DND-41 (cell line): ENCODE measurements around the gene ZCWPW1.

Experiments used
- ATAC-seq: fragments of 200-7000 bp; cut with Tn5 transposase; 3 replicates; pipeline ENCODE4 v1.9.1; 2021; ENCODE audit warnings: low read depth; ENCODE audit not compliant: insufficient read depth
- DNase-seq: peaks from one replicate; pipeline ENCODE4 v3.0.0-alpha.2; 2020
- H2AFZ ChIP-seq: 2 replicates; pipeline ENCODE4 v1.6.0; 2012; ENCODE audit warnings: low read depth, low read length
- H3K27ac ChIP-seq: 2 replicates; pipeline ENCODE4 v1.5.1; 2012; ENCODE audit warnings: low read length, inconsistent platforms
- H3K27me3 ChIP-seq: fragments of 200-600 bp; sonication (generic); 2 replicates; pipeline ENCODE4 v1.6.0; 2012; ENCODE audit warnings: low read length, mild to moderate bottlenecking, inconsistent platforms; ENCODE audit not compliant: insufficient read depth, poor library complexity
- H3K36me3 ChIP-seq: 2 replicates; pipeline ENCODE4 v1.5.1; 2012; ENCODE audit warnings: low read length, inconsistent platforms; ENCODE audit not compliant: insufficient read depth
- H3K4me1 ChIP-seq: 2 replicates; pipeline ENCODE4 v1.5.1; 2012; ENCODE audit warnings: mild to moderate bottlenecking, low read length; ENCODE audit not compliant: insufficient read depth
- H3K4me2 ChIP-seq: 2 replicates; pipeline ENCODE4 v1.6.0; 2012; ENCODE audit warnings: mild to moderate bottlenecking, moderate library complexity, low read length, inconsistent platforms; ENCODE audit not compliant: insufficient read depth
- H3K4me3 ChIP-seq, 2 experiments: fragments of 200-600 bp in 1 of 2; shearing (Covaris generic) in 1 of 2; 2 replicates each; pipeline ENCODE4 v1.5.1; 2012 to 2016; ENCODE audit warnings: inconsistent platforms in 2 of 2, low read length in 2 of 2, mild to moderate bottlenecking in 2 of 2, low read depth in 1 of 2, moderate library complexity in 1 of 2
- H3K79me2 ChIP-seq: 2 replicates; pipeline ENCODE4 v1.6.0; 2012; ENCODE audit warnings: low read length, inconsistent platforms; ENCODE audit not compliant: insufficient read depth
- H3K9ac ChIP-seq: 2 replicates; pipeline ENCODE4 v1.6.0; 2012; ENCODE audit warnings: low read depth, mild to moderate bottlenecking, inconsistent platforms, low read length, moderate library complexity
- H3K9me3 ChIP-seq: 2 replicates; pipeline ENCODE4 v1.5.1; 2012; ENCODE audit warnings: low read length, moderate library complexity, mild to moderate bottlenecking, inconsistent platforms; ENCODE audit not compliant: insufficient read depth, severe bottlenecking
- H4K20me1 ChIP-seq: 2 replicates; pipeline ENCODE4 v1.6.0; 2012; ENCODE audit warnings: low read length; ENCODE audit not compliant: insufficient read depth
- CTCF ChIP-seq: IDR thresholded peaks from 2 replicates; pipeline ENCODE4 v1.5.1; 2012; ENCODE audit warnings: borderline replicate concordance, low read length, moderate library complexity, mild to moderate bottlenecking; ENCODE audit not compliant: poor library complexity, severe bottlenecking; ENCODE audit errors: extremely low read depth
- EZH2 ChIP-seq: IDR thresholded peaks from 3 replicates; pipeline ENCODE4 v1.6.1; 2012; ENCODE audit warnings: borderline replicate concordance, low read depth, mild to moderate bottlenecking, moderate library complexity, low read length, inconsistent platforms; ENCODE audit not compliant: severe bottlenecking

ZCWPW1 gene

GRCh38 chr7:100407285-100408180 lies 21.0 kb downstream of the ZCWPW1 start:
- no peaks in the 10 kb centered on the region for H3K9me3 ChIP-seq
- H3K9ac ChIP-seq: no peak overlapping the region
- DNase-seq (peak; percentile 36), ATAC-seq (peak; percentile 90)
- no peak overlapping the region for H3K4me2 ChIP-seq
- H3K79me2 ChIP-seq: no peaks in the 10 kb centered on the region
- no peak overlapping the region for H2AFZ ChIP-seq
- H4K20me1 ChIP-seq: no peaks in the 10 kb centered on the region; the same call in 1 of the 2 replicates
- H3K36me3 ChIP-seq: no peaks in the 10 kb centered on the region
- H3K4me3 ChIP-seq: no peak overlapping the region
- H3K4me1 ChIP-seq: no peaks in the 10 kb centered on the region
- no peak overlapping the region for H3K27ac ChIP-seq
- TF ChIP-seq EZH2: no peak
- TF ChIP-seq CTCF: peak; percentile 69
- H3K27me3 ChIP-seq: peaks cover 3% of the 10 kb centered on the region

- ATAC-seq: no peak
- H3K9ac ChIP-seq: no peak overlapping the region
- H3K27me3 ChIP-seq: peaks cover 3% of the 10 kb centered on the region
- H3K4me3 ChIP-seq: no peak overlapping the region
- no peaks in the 10 kb centered on the region for H4K20me1 ChIP-seq
- no peaks in the 10 kb centered on the region for H3K9me3 ChIP-seq
- H3K4me1 ChIP-seq: no peaks in the 10 kb centered on the region
- no peaks in the 10 kb centered on the region for H3K79me2 ChIP-seq
- no peak overlapping the region for H3K4me2 ChIP-seq
- TF ChIP-seq CTCF (no peak), EZH2 (no peak)
- H3K36me3 ChIP-seq: no peaks in the 10 kb centered on the region
- H3K27ac ChIP-seq: no peak overlapping the region
- no peak for DNase-seq
- H2AFZ ChIP-seq: no peak overlapping the region
These were observed 21.7 kb downstream of the ZCWPW1 start for GRCh38 chr7:100406767-100407166.

- Histone ChIP-seq H2AFZ (no peak overlapping the region), H3K79me2 (no peaks in the 10 kb centered on the region), H4K20me1 (no peaks in the 10 kb centered on the region), H3K9me3 (no peaks in the 10 kb centered on the region), H3K27ac (no peak overlapping the region), H3K4me1 (peaks cover 9% of the 10 kb centered on the region), H3K4me3 (no peak overlapping the region), H3K9ac (no peak overlapping the region), H3K4me2 (no peak overlapping the region), H3K36me3 (no peaks in the 10 kb centered on the region), H3K27me3 (no peaks in the 10 kb centered on the region)
- no peak for DNase-seq
- TF ChIP-seq EZH2 (no peak), CTCF (no peak)
- ATAC-seq: no peak
These were observed 26.3 kb downstream of the ZCWPW1 start for GRCh38 chr7:100402241-100402640.
